GM21447 (cell line): Measurements from ENCODE around the gene INO80.
"Not testable (repeated sequence)": the region's sequence is repeated elsewhere in the genome, so short reads cannot be mapped to it uniquely, and the experiment has no call there.

Experiments used
- ATAC-seq: cut with Tn5 transposase; IDR thresholded peaks from one replicate; pipeline ENCODE4 v1.9.1; 2021; ENCODE audit not compliant: unreplicated experiment

Gene INO80

DNA sequence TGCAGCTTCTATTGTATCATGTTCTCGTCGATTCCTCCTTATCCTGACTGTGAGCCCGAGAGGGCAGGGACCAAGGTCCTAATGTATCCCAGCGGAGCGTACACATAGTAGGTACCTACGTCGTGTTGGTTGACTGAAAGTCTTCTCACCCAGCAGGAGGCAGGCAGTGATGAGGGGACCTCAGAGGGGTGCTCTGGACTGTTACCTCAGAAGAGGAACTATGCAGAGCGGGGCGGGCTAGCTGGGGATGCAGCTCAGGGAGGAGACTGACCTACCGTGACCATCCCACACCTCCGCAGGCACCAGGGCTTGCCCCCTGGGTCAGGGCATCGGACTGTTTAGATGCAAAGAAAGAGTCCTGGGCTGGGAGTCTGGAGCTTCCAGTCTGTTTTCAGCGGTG lies 151.4 kb downstream of the INO80 start:
- ATAC-seq, result no peak

DNA sequence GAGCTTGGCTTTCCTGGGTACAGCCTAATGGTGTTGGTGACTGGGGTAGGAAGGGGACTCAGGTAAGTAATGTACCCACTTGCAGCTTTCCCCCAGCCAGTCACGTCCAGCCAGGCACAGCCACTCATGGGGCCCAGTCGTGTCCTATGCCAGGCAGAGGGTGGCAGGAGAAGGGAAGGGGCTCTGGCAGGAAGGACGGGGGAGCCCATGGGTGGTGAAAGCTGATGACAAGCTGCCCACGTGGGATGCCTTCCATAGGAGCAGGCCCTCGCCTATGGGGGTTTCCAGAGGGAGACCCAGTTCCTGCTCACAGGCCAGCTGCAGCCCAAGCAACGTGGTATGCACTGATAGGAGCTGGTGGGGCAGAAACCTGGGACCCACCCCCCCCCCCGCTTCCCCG lies 152.1 kb downstream of the INO80 start:
- ATAC-seq, result no peak

DNA sequence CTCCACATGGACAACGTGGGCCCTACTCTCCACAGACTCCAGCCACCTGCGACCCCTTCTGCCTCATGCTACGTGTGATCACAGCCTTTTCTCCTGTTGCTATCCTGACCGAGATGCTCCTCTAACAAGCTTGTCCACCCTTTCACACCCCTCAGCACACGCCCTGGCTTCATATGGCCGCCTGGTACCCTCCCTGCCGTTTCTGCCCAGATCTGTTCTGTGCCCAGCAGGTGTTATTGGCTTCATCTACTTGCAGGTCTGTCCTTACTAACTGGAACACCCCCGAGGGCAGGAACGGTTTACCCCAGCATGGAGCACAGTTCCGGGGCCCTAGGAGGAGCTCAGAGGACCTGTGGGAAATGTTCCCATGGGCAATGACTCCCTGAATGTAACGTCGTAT lies 152.9 kb downstream of the INO80 start:
- ATAC-seq, result no peak

DNA sequence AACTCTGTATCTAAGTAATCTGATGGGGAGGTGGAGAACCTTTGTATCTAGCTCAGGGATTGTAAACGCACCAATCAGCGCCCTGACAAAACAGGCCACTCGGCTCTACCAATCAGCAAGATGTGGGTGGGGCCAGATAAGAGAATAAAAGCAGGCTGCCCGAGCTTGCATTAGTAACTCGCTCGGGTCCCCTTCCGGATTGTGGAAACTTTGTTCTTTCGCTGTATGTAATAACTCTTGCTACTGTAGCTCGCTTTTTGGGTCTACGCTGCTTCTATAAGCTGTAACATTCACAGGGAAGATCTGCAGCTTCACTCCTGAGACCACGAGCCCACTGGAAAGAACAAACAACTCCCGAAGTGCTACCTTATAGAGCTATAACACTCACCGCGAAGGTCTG lies 153.8 kb downstream of the INO80 start:
- not testable (repeated sequence) for ATAC-seq

DNA sequence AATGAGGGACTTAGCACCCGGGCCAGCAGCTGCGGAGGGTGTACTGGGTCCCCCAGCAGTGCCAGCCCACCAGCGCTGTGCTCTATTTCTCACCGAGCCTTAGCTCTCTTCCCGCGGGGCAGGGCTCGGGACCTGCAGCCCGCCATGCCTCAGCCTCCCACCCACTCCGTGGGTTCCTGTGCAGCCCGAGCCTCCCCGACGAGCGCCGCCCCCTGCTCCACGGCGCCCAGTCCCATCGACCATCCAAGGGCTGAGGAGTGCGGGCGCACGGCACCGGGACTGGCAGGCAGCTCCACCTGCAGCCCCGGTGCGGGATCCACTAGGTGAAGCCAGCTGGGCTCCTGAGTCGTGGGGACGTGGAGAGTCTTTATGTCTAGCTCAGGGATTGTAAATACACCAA lies 154.3 kb downstream of the INO80 start:
- ATAC-seq, result not testable (repeated sequence)

DNA sequence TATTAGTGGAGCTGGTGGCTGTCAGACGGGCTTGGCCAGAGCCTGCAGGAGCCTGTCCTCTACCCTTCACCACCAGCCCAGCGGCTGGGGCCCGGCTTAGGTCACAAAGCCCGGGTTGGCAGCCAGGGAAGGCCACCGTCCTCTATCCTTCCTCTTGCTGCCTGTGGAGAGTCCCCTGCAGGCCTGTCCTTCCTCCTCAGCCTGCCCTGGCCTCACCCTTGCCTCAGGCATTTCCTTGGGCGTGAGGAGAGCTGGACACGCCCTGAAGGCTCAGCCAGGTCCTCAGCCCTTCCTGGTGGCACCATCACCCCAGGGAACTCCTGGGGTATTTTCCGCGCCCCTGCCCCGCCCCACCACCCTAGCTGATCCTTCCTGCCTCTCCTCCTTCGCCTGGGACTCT lies 155.2 kb downstream of the INO80 start:
- no peak for ATAC-seq

DNA sequence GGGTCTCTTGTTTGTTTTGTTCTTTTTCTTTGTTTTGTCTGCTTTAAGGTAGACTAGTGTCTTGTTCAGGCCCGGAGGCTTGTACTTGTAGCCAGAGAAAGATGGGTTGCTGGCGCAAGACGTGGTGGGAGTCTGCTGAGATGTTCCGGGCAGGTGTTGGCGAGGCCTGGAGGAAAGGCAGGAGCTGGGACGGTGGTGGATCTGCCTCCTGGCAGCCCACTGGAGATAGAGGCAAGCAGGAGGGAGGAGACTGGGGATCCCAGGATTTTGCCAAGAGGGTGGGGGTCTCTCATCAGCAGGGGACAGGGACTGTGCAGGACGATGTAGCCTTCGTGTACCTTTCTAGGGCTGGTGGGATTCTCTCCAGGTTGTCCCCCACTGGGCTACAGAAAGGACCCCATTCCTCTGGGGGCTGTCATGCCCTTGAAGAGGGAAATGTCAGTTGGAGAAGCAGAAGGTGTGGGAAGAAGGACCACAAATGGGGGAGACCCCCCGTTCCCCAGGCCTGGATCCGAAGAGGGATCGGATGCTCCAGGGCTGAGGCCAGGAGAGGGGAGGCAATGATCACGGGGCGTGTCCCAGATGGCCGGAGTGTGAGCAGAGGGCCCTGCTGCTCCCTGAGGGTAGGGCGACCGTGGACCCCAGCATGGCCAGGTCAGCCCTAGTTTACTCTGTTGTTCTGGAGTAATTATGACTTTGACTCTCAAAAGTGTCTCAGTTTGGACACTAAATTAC lies 155.8 kb downstream of the INO80 start:
- no peak for ATAC-seq

DNA sequence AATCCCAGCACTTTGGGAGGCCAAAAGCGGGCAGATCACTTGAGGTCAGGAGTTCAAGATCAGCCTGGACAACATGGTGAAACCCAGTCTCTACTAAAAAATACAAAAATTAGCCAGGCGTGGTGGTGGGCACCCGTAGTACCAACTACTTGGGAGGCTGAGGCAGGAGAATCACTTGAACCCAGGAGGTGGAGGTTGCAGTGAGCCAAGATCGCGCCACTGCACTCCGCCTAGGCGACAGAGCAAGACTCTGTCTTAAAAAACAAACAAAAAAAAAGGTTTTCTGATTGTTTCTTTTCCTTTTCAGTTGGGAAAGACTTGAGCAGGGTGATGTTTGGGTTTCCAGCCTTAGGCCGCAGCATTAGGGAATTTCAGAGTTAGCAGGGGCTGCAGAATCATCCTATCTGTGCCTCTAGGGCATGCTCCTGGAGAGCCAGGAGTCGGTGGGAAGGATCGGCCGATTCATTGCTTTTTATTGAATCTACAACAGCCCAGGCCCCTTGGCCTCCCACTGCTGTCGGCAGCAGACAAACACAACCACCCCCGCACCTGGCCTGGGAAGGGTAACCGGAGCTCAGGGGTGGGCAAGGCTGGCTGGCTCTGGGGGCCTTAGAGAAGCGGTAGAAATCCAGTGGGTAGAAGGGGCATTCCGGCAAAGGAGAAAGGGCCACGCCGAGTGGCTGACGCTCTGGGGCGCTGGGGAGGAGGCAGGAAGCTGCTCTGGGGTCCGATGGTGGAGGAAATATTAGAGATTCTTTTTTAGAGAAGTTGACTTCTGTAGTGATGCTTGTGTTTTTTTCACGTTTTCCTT lies 156.5 kb downstream of the INO80 start:
- no peak for ATAC-seq

DNA sequence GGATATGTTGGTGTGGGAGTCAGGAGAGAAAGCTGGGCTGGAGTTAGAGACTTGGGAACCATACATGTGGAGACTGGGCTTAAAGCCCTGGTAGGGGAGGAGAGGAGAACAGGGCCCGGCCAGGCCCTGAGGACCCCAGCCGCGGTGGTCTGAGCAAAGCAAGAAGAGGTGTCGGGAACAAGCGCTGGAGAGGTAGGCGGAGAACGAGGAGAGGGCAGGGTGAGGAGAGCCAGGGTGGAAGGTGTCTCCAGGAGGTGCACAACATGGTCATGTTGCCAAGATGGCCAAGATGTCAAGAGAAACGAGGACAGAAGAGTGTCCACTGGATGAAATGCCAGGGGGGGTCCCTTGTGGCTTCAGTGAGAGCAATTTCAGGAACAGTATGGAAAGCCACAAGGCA lies 157.4 kb downstream of the INO80 start:
- no peak for ATAC-seq

DNA sequence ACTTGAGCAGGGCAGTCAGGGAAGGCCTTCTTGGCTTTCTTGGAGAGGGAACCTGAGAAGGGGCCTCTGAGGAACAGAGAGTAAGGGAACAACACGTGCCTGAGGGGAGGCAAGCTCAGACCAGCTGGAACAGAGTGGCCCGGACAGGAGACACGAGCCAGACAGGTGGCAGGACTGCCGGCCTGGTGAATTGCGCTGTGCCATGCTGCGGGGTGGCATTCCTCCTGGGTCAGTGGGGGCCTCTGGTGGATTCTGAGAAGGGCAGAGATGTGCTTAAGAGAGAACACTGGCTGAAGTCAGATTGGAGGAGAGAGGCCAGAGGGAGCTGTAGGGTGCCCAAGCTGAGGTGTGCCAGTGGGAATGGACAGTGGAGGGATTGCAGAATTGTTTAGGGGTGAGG lies 157.9 kb downstream of the INO80 start:
- ATAC-seq, result no peak

DNA sequence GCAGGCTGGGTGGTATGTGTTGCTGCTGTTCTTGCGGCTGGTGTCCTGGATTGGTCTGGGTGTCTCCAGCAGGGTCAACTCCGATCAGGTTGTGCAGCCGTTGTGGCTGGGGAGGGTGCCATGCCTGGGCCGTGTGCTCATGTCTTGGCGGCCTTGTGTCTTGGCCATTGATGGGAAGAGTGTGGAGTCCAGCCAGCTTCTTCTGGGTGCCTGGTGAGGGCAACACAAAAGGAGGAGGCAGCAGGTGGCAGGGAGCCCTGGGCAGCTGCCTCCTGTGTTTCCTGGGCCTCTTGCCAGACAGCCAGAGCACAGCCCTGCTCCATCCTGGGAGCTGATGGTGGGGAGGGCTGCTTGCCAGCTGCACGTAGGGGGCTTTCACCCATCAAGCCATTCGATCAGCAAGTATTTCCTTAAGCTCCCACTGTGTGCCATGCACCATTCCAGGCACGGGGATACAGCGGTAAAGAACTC lies 158.5 kb downstream of the INO80 start:
- ATAC-seq, result no peak

DNA sequence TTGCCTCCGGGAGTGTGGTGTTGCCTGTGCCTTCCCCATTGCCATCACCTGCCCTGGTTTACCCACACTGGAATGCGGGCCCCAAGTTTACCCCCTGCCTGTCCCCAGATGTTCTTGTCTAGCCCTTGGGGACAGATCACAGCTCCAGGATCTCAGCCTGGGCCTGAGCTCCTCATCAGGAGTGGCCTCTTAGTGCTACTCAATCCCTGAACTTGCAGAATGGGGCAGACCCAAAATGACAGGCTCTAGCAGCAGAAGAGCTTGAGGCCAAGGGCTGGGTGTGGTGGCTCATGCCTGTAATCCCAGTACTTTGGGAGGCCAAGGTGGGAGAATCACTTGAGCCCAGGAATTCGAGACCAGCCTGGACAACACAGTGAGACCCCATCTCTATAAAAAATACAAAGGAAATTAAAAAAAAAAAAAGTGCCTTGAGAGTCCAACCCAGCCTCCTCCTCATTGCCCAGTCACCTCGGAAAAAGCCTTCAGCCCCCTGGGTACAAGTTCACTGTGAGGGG lies 159.0 kb downstream of the INO80 start:
- ATAC-seq, result no peak

DNA sequence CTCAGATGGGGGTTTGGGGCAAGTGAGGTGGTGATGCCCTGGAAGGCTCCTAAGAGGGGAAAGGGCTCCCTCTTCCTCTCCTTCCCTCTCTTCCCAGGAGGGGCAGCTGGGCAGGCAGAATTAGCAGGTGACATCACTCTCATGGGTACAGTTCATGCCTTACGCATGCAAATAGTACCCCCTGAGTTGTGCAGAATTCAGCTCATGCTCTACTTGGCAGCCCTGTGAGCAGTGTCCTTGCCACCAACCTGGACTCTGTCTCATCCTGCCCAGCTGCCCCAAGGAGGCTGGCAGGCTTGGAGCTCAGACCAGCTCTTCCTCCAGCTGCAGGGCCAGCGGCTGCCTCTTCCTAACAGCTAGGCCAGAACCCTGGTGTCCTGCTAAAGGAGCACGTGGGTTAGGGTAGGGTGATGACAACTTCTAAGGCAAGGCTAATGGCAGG lies 159.5 kb downstream of the INO80 start:
- no peak for ATAC-seq

DNA sequence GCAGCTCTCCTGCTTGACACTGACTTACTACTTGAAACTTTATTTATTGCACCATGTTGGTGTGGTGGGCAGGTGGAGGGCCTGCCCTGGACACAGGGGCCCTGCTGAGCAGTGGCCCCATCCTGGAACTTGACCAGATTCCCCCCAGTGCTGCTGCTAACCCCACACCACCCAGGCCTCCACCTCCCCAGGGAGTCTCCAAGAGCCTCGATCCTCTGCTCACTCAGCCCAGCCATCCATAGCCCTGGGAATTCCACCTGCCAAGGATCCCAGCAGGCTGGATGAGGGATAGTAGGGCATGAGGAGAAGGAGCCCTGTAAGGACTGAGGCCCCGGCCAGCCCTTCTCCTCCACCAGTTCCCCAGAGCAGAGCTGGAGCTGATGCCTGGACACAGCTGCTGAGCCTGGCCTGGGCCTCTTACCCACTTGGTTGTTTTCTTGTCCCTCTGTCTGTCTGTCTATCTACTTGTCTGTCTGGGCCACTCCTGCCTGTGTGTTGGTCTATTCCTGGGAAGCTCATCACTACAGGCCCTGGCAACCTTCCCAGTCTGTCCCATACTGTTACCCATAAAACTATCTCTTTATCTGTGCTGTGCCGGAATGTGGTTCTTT lies 160.0 kb downstream of the INO80 start:
- ATAC-seq, result no peak

DNA sequence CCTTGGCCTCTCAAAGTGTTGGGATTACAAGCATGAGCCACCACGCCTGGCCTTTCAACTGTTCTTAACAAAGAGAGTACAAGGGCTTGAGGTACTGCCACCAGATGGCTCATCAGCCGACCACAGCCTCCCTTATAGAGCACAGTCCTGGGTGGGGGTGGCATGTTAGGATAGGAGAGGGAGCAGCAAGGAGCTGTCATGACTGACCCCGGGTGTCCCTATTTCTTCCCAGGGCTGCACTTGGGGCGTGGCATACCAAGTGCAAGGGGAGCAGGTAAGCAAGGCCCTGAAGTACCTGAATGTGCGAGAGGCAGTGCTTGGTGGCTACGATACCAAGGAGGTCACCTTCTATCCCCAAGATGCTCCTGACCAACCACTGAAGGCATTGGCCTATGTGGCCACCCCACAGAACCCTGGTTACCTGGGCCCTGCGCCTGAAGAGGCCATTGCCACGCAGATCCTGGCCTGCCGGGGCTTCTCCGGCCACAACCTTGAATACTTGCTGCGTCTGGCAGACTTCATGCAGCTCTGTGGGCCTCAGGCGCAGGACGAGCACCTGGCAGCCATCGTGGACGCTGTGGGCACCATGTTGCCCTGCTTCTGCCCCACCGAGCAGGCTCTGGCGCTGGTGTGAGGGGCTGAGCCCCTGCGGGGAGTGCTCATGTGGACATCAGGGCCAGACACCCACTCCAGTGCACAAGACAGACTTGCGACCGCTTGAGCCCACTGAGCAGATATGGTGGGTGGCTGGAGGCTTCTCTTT lies 160.8 kb downstream of the INO80 start:
- ATAC-seq, result no peak

DNA sequence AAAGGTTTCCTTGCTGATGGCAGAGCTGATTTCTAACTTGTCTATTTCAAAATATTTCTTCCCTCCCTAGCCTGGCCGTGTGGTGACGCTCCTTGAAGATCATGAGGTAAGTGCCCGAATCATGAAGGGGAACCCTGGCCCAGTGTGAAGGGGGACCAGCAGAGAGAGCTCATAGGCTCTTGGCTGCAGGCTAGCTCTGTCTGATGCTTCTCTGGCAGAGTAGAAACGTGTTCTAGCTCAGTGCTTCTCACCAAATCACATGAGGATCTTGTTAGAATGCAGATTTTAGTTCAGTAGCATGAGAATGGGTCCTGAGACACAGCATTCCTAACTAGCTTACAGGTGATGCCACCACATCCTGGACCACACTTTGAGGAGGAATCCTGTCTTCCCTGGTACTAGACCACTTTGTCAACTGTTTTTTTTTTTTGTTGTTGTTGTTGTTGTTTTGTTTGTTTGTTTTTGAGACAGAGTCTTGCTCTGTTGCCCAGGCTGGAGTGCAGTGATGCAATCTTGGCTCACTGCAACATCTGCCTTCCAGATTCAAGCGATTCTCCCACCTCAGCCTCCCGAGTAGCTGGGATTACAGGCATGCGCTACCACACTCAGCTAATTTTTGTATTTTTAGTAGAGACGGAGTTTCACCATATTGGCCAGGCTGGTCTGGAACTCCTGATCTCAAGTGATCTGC lies 161.8 kb downstream of the INO80 start:
- not testable (repeated sequence) for ATAC-seq

DNA sequence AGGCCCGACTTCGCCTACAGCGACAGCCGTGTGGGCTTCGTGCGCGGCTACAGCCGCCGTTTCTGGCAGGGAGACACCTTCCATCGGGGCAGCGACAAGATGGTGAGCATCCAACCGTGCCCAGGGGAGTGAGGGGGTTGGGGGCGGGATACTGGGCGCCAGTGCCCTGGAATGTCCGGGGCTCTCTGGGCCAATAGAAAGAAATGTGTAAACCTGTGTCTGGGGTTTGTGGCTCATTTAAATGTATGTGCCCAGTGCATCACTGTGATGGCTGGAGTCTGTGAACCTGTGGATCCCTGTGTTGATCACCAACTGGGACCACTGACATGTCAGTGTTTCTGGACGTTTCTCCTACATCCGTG lies 162.4 kb downstream of the INO80 start:
- ATAC-seq, result peak; percentile 6

DNA sequence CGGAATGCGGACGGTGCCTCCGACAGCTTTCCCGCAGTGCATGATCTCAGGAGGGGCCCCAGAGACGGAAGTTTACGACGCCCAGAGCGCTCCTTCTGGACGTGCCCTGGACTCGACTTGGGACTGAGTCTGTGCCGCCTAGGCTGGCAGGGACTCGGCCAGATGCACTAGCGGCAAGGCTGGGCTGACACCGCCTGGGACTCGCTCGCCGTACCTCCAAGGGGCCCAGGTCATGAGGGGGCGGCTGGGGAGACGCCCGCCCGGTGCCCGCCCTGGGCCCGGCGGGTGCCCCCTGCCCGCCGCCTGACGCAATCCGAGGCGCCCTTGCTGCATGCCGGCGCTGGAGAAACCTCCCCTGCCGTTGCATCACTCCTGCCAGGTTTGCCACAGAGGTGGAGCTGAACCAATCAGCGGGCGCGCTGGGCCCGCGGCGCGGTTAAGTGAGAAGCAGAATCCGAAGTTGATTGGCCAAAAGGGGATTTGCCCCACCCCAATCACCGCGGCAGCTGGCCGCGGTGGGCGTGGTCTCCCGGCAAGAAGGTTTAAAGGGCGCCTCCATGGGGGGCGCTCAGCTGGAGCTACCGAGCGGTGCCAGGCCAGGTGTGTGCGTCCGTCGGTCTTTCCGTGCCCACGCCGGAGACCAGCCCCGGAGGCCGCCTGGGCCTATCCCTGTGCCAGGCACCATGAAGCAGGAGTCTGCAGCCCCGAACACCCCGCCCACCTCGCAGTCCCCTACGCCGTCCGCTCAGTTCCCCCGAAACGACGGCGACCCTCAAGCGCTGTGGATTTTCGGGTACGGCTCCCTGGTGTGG lies 163.0 kb downstream of the INO80 start, which contains the start of gene CHAC1:
Gene CHAC1, plus strand, starts transcription at position 571 of the 812 bp plus-strand sequence. Its CDS starts 113 bp downstream, at position 684.
- ATAC-seq, result peak; percentile 91

DNA sequence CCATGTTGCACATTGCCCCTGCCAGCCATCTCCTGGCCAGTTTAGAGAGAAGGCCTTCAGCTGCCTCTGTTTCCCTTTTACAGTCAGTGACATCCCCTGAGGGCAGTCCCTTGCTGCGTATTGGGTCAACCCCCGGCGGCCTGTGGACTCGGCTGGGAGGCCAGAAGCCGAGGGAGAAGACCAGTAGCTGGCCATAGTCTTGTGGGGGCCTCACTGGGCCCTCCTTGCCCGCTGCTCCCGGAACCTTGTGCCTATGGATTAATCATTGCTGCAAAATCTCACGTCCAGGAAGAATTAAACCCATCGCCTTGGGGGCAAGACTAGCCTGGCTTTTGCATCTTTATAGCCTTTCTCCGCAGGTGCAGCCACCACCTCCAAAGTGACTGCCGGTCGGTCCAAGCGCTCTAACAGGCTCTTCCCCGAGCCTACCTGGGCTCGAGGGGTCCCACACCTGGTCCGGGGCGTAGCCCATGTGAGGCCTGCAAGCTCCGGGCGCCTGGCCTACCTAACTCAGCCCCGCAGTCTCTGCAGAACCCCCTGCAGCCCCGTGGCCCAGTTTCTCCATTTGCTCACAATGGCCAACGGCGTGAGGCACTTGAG lies 163.7 kb downstream of the INO80 start:
- ATAC-seq, result no peak
